ENCODE results near the gene MERTK. TPM values are rescaled to one million over a fixed set of nuclear protein-coding genes. Genes with fewer than 3 reads are reported as not detected.
A peak's percentile ranks its signal among the peaks of the same experiment; 100 is the strongest.

MERTK gene
- total RNA-seq, 4 donors from 2014 or later: 5.5 to 6.7 (median 5.7) TPM

- H3K9me3 ChIP-seq: no peaks in the 10 kb centered on the region
- no peaks in the 10 kb centered on the region for H3K27me3 ChIP-seq
- H3K27ac ChIP-seq: no peak overlapping the region
- no peak for DNase-seq (ENCODE audit: low spot score in 2 of 2)
- peaks cover 8% of the 10 kb centered on the region for H3K36me3 ChIP-seq
- no peak overlapping the region for H3K4me3 ChIP-seq
- H3K4me1 ChIP-seq: peaks cover 8% of the 10 kb centered on the region
- no peak for TF ChIP-seq POLR2A (IDR thresholded peaks at IDR 0.05)
- TF ChIP-seq CTCF (IDR thresholded peaks at IDR 0.05): no peak
- TF ChIP-seq EP300 (IDR thresholded peaks at IDR 0.05): no peak
- no peak for TF ChIP-seq POLR2AphosphoS5 (IDR thresholded peaks at IDR 0.05)
- 88% methylated on average over 5 of the region's 5 CpGs for WGBS
Measured at GRCh38 chr2:112003576-112004252, 105.3 kb downstream of the MERTK start.

GRCh38 chr2:112004253-112004645, 105.8 kb downstream of the MERTK start:
- DNase-seq (ENCODE audit: low spot score in 2 of 2): peak in 1 of 2 donors; percentile 66
- no peaks in the 10 kb centered on the region for H3K9me3 ChIP-seq
- peaks cover 8% of the 10 kb centered on the region for H3K36me3 ChIP-seq
- no peaks in the 10 kb centered on the region for H3K27me3 ChIP-seq
- peaks cover 8% of the 10 kb centered on the region for H3K4me1 ChIP-seq
- WGBS: 73% methylated on average over 5 of the region's 5 CpGs
- no peak overlapping the region for H3K4me3 ChIP-seq
- no peak for TF ChIP-seq CTCF (IDR thresholded peaks at IDR 0.05)
- TF ChIP-seq POLR2AphosphoS5 (IDR thresholded peaks at IDR 0.05): no peak
- TF ChIP-seq POLR2A (IDR thresholded peaks at IDR 0.05): no peak
- no peak for TF ChIP-seq EP300 (IDR thresholded peaks at IDR 0.05)
- H3K27ac ChIP-seq: no peak overlapping the region

GRCh38 chr2:112005406-112006075, 107.1 kb downstream of the MERTK start:
- DNase-seq (ENCODE audit: low spot score in 2 of 2): no peak
- no peaks in the 10 kb centered on the region for H3K9me3 ChIP-seq

GRCh38 chr2:112006076-112006410, 107.6 kb downstream of the MERTK start:
- H3K36me3 ChIP-seq: peaks cover 22% of the 10 kb centered on the region
- 57% methylated on average over 4 of the region's 4 CpGs for WGBS
- H3K9me3 ChIP-seq: no peaks in the 10 kb centered on the region
- H3K4me3 ChIP-seq: no peak overlapping the region
- TF ChIP-seq POLR2A (IDR thresholded peaks at IDR 0.05) (no peak), EP300 (IDR thresholded peaks at IDR 0.05) (no peak), POLR2AphosphoS5 (IDR thresholded peaks at IDR 0.05) (no peak), CTCF (IDR thresholded peaks at IDR 0.05) (no peak)
- H3K4me1 ChIP-seq: peaks cover 8% of the 10 kb centered on the region
- H3K27me3 ChIP-seq: no peaks in the 10 kb centered on the region
- no peak overlapping the region for H3K27ac ChIP-seq
- no peak for DNase-seq (ENCODE audit: low spot score in 2 of 2)

More at GRCh38 chr2:112005406-112006075, 107.1 kb downstream of the MERTK start:
- peaks cover 8% of the 10 kb centered on the region for H3K4me1 ChIP-seq
- WGBS: 97% methylated on average over 5 of the region's 5 CpGs
- no peak overlapping the region for H3K27ac ChIP-seq
- no peak overlapping the region for H3K4me3 ChIP-seq
- H3K36me3 ChIP-seq: peaks cover 17% of the 10 kb centered on the region
- H3K27me3 ChIP-seq: no peaks in the 10 kb centered on the region
- TF ChIP-seq CTCF (IDR thresholded peaks at IDR 0.05) (no peak), POLR2AphosphoS5 (IDR thresholded peaks at IDR 0.05) (no peak), POLR2A (IDR thresholded peaks at IDR 0.05) (no peak), EP300 (IDR thresholded peaks at IDR 0.05) (no peak)

GRCh38 chr2:112007493-112007892, 109.1 kb downstream of the MERTK start:
- Histone ChIP-seq H3K4me1 (peaks cover 5% of the 10 kb centered on the region), H3K4me3 (no peak overlapping the region), H3K27me3 (no peaks in the 10 kb centered on the region), H3K9me3 (no peaks in the 10 kb centered on the region), H3K36me3 (peaks cover 32% of the 10 kb centered on the region), H3K27ac (no peak overlapping the region)
- WGBS: 84% methylated on average over 2 of the region's 2 CpGs
- TF ChIP-seq EP300 (IDR thresholded peaks at IDR 0.05): no peak
- DNase-seq (ENCODE audit: low spot score in 2 of 2): no peak

All from suprapubic skin (tissue), 4 donors.